Neural crest cell (in vitro differentiated cells): ENCODE results near the gene ZNF536. TPM values are rescaled to one million over a fixed set of nuclear protein-coding genes. Genes with fewer than 3 reads are reported as not detected.

Experiments
- DNase-seq: peaks from one replicate; pipeline ENCODE4 v3.0.0; 2021; ENCODE audit warnings: low read depth, mixed read lengths, low spot score
- H3K27ac Mint-ChIP-seq: one replicate; pipeline ENCODE4 v1.8.0; 2021; ENCODE audit warnings: mild to moderate bottlenecking, mixed read lengths; ENCODE audit not compliant: unreplicated experiment
- H3K27me3 Mint-ChIP-seq: 2 replicates; pipeline ENCODE4 v1.8.0; 2021; ENCODE audit warnings: low read depth, mild to moderate bottlenecking, mixed read lengths
- H3K36me3 Mint-ChIP-seq: 2 replicates; pipeline ENCODE4 v1.8.0; 2021; ENCODE audit warnings: low read depth, mild to moderate bottlenecking, mixed read lengths
- H3K4me1 Mint-ChIP-seq: 2 replicates; pipeline ENCODE4 v1.8.0; 2021; ENCODE audit warnings: mixed read lengths
- H3K4me3 Mint-ChIP-seq: one replicate; pipeline ENCODE4 v1.8.0; 2021; ENCODE audit warnings: mild to moderate bottlenecking, mixed read lengths
- H3K9me3 Mint-ChIP-seq: 2 replicates; pipeline ENCODE4 v1.8.0; 2021; ENCODE audit warnings: mixed read lengths
- total RNA-seq: library from RNA; stranded (reverse); gene quantifications from 2 replicates; pipeline ENCODE4 v1.2.1, GENCODE V29; 2021
- TF ChIP-seq, protein P1 (sequence below): fragments of 200-600 bp; sonication (generic); conservative IDR thresholded peaks from 2 replicates; pipeline ENCODE4 v1.5.0; 2021; ENCODE audit warnings: antibody characterized with exemption, mild to moderate bottlenecking

ZNF536 gene
- total RNA-seq, 1 donor from 2014 or later, result 22.0 TPM

DNA sequence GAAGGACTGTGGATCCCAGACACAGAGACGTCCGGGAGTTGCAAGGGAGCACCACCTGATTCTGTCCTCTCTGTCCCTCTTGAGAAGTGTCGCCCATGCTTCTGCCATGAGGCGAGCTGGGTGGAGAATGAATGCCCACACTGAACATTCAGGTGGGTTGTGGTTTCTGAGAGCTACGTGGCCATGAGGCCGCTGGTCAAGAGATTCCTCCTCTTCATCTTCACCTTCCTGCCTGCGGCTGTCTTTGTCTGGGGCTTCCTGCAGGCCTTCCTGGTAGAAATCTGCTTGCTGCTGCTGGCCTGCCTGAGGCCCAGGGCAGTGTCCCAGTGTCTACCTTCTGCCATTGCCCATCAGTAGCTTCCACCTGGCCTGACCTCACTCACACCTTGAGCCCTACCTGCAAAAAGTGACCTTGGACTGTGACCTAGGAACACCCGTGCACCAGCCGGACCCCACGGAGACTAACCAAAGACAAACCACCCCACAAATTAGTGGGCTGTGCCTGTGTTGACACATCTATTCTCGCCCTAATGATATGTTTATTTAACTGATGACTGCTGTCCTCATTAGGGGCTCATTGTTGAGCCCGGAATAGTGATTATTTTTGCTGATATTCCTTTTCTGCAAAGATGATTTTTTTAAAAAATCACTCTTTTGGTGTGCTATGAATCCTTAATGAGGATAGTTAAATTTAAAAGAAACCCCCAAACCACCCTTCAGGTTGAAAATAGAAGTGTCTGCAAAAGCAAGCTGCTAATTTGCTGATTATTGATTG is 38.7 kb upstream of the ZNF536 start:
- Mint-ChIP-seq H3K4me1 (peaks cover 4% of the 10 kb centered on the region), H3K9me3 (peaks cover 6% of the 10 kb centered on the region), H3K27me3 (no peaks in the 10 kb centered on the region), H3K27ac (no peak overlapping the region), H3K36me3 (peaks cover 11% of the 10 kb centered on the region), H3K4me3 (no peak overlapping the region)
- no peak for DNase-seq
- TF ChIP-seq, protein P1, sequence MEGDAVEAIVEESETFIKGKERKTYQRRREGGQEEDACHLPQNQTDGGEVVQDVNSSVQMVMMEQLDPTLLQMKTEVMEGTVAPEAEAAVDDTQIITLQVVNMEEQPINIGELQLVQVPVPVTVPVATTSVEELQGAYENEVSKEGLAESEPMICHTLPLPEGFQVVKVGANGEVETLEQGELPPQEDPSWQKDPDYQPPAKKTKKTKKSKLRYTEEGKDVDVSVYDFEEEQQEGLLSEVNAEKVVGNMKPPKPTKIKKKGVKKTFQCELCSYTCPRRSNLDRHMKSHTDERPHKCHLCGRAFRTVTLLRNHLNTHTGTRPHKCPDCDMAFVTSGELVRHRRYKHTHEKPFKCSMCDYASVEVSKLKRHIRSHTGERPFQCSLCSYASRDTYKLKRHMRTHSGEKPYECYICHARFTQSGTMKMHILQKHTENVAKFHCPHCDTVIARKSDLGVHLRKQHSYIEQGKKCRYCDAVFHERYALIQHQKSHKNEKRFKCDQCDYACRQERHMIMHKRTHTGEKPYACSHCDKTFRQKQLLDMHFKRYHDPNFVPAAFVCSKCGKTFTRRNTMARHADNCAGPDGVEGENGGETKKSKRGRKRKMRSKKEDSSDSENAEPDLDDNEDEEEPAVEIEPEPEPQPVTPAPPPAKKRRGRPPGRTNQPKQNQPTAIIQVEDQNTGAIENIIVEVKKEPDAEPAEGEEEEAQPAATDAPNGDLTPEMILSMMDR, result no peak

DNA sequence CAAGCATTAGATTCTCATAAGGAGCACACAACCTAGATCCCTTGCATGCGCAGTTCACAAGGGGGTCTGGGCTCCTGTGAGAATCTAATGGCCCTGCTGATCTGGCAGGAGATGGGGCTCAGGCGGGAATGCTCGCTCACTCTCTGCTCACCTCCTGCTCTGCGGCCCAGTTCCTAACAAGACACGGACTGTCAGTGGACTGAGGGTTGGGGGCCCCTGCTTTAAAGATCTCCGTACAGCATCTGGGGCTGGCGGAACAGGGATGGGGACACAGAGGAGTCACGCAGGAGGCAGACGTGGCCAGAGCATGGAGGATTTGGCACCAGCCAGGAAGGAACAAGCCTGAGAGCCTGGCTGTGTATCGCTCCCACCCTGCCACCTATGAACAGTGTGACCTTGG is 37.3 kb upstream of the ZNF536 start:
- no peak overlapping the region for H3K27ac Mint-ChIP-seq
- DNase-seq, result no peak
- TF ChIP-seq, protein P1, result no peak

DNA sequence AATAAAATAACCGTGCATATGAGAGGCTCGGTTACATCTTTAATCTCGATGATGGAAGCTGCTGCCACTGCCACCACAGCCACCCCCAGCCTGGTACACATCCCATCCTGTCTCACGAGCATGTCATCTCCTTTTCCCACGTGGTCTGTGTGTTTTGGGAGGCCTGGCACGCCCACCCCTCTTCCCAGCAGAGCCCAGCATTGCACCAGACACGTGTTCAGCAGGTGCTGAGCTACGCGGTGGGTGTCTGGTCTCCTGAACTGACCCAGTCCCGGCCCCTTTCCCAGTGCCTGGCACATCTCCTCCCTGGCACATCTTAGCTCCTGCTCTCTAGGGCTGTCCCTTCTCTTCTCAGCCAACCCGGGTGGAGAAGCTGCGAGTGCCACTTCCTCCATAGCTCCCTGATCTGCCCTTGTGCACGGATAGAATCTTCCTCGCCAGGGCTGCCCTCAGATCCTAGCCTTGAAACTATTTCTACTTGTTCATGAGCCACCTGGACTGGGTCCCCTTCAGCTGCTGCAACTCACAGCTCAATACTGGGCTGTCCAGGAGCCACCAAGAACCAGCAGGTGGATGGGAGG is 36.8 kb upstream of the ZNF536 start:
- DNase-seq, result no peak
- no peak overlapping the region for H3K27ac Mint-ChIP-seq
- H3K27me3 Mint-ChIP-seq, result no peaks in the 10 kb centered on the region
- peaks cover 6% of the 10 kb centered on the region for H3K9me3 Mint-ChIP-seq
- H3K36me3 Mint-ChIP-seq, result peaks cover 11% of the 10 kb centered on the region
- H3K4me1 Mint-ChIP-seq, result peaks cover 6% of the 10 kb centered on the region
- no peak overlapping the region for H3K4me3 Mint-ChIP-seq
- TF ChIP-seq, protein P1, result no peak

More for the DNA sequence above, 37.3 kb upstream of the ZNF536 start:
- Mint-ChIP-seq H3K4me3 (no peak overlapping the region), H3K27me3 (no peaks in the 10 kb centered on the region), H3K4me1 (peaks cover 4% of the 10 kb centered on the region), H3K36me3 (peaks cover 11% of the 10 kb centered on the region), H3K9me3 (peaks cover 6% of the 10 kb centered on the region)

DNA sequence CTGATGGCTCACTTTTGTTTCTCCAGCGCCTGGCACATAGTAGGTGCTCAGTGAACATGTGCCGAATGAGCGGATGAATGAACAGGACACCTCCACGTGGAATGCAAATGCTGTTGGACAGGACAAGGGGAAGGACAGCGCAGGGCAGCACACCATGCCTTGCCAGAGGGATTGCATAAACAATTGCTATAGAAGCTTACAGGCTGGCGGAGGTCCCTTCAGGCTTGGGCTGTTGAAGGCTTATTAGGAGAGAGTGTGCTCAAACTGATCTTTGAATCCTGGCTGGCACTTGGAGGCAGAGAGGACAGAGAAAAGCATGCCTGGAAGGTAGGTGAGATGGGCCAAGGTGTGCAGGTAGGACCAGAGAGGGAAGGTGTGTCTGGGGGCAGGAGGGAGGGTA is 35.9 kb upstream of the ZNF536 start:
- Mint-ChIP-seq H3K27me3 (no peaks in the 10 kb centered on the region), H3K9me3 (peaks cover 5% of the 10 kb centered on the region), H3K27ac (no peak overlapping the region), H3K36me3 (peaks cover 11% of the 10 kb centered on the region), H3K4me3 (no peak overlapping the region), H3K4me1 (peaks cover 15% of the 10 kb centered on the region)
- TF ChIP-seq, protein P1, result no peak
- no peak for DNase-seq

DNA sequence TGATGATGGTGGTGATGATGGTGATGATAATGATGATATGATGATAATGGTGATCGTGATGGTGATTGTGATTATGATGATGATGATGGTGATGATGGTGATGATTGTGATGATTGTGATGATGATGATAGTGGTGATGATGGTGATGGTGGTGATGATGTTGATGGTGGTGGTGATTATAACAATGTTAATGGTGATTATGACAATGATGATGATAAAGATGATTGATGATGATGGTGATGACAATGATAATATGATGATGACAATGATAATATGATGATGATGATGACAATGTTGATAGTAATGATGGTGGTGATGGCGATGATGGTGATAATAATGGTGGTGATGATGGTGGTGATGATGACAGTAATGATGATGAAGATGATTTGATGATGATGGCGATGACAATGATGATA is 34.1 kb upstream of the ZNF536 start:
- TF ChIP-seq, protein P1, result no peak
- no peaks in the 10 kb centered on the region for H3K27me3 Mint-ChIP-seq
- H3K27ac Mint-ChIP-seq, result no peak overlapping the region
- H3K4me3 Mint-ChIP-seq, result no peak overlapping the region
- DNase-seq, result no peak
- H3K4me1 Mint-ChIP-seq, result peaks cover 23% of the 10 kb centered on the region
- peaks cover 4% of the 10 kb centered on the region for H3K36me3 Mint-ChIP-seq
- H3K9me3 Mint-ChIP-seq, result no peaks in the 10 kb centered on the region
